Keratinocyte (primary cell): ENCODE results near the gene LILRA1.

Experiments
- CTCF ChIP-seq, 3 experiments: IDR thresholded peaks in 1 of 3; conservative IDR thresholded peaks in 1 of 3; optimal IDR thresholded peaks in 1 of 3; 2 replicates in 2 of 3; 3 replicates in 1 of 3; pipeline versions ENCODE3 to v1.5.1; 2011; ENCODE audit warnings: low read length in 3 of 3, mild to moderate bottlenecking in 3 of 3, moderate library complexity in 2 of 3, control low read depth in 1 of 3, inconsistent platforms in 1 of 3; ENCODE audit not compliant: insufficient read depth in 2 of 3; ENCODE audit errors: extremely low read depth in 1 of 3
- EZH2 ChIP-seq: IDR thresholded peaks from one replicate; pipeline ENCODE4 v1.6.1; 2012; ENCODE audit warnings: inconsistent platforms, mild to moderate bottlenecking, low read length, moderate library complexity

DNA sequence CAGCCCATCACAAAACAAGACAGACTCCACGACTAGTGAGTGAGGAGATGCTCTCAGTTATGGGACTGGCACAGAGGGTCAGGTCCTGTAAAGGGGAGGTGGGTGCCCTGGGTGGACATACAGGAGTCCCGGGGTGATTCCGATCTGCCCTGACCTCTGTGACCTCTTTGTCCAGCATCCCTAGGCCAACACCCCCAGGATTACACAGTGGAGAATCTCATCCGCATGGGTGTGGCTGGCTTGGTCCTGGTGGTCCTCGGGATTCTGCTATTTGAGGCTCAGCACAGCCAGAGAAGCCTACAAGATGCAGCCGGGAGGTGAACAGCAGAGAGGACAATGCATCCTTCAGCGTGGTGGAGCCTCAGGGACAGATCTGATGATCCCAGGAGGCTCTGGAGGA is 6.4 kb upstream of the LILRA1 start:
- TF ChIP-seq CTCF (optimal IDR thresholded peaks at IDR 0.05 in 1 of 3, IDR thresholded peaks at IDR 0.05 in 1 of 3, conservative IDR thresholded peaks at IDR 0.05 in 1 of 3; ENCODE audit: extremely low read depth in 1 of 3, insufficient read depth in 2 of 3, low read length in 3 of 3) = no peak
- no peak for TF ChIP-seq EZH2
